ENCODE results near the gene KDM3B. TPM values are rescaled to one million over a fixed set of nuclear protein-coding genes. Genes with fewer than 3 reads are reported as not detected.

KDM3B gene
- total RNA-seq, 6 donors from 2014 or later: 54.8 to 110 (median 56.8) TPM

DNA sequence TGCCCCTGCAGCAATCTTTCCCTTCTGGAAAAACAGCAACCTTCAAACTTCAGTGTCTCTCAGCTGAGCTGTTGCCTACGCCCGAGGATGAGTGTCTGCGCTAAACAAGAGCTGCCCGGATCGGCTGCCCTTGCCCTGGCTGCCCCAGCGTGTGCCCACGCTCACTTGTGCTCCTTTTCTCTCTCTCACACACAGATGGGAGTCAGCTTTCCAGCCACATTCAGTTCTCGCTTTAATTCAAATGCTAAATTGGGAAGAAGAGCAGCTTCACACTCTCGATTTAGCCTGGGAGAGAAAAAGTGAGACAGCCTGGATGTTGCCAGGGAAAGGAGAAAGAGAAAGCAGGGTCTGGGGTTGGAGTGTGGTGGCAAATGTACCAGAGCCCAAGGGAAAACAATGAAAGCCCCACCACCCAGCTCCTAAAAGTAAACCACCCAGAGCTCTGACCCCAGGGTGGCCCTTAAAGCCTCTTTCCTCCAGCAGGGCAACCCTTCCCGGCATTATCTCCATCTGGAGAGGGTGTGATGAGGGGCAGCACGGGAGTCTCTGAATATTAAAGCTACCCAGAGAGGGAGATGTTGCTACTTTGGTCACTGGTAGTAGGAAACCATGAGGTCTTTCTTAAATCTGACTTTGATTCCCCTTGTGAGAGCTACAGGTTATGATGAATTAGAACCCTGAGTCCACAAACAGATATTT is 102.9 kb downstream of the KDM3B start:
- Histone ChIP-seq H3K27ac (no peak overlapping the region), H3K36me3 (no peaks in the 10 kb centered on the region), H3K4me3 (no peak overlapping the region), H3K9me3 (no peaks in the 10 kb centered on the region), H3K27me3 (no peaks in the 10 kb centered on the region), H3K4me1 (peaks cover 0 to 11% (median 5%) of the 10 kb centered on the region in 4 donors)
- WGBS, 2 donors: 80 to 85% methylated on average over 11 of the region's 11 CpGs
- DNase-seq (no peak), ATAC-seq (ENCODE audit: low FRiP score in 2 of 2) (no peak)
- no peak for TF ChIP-seq POLR2A (IDR thresholded peaks at IDR 0.05)
- no peak for TF ChIP-seq POLR2AphosphoS5 (IDR thresholded peaks at IDR 0.05)
- TF ChIP-seq EP300 (IDR thresholded peaks at IDR 0.05): no peak
- TF ChIP-seq, protein P1, sequence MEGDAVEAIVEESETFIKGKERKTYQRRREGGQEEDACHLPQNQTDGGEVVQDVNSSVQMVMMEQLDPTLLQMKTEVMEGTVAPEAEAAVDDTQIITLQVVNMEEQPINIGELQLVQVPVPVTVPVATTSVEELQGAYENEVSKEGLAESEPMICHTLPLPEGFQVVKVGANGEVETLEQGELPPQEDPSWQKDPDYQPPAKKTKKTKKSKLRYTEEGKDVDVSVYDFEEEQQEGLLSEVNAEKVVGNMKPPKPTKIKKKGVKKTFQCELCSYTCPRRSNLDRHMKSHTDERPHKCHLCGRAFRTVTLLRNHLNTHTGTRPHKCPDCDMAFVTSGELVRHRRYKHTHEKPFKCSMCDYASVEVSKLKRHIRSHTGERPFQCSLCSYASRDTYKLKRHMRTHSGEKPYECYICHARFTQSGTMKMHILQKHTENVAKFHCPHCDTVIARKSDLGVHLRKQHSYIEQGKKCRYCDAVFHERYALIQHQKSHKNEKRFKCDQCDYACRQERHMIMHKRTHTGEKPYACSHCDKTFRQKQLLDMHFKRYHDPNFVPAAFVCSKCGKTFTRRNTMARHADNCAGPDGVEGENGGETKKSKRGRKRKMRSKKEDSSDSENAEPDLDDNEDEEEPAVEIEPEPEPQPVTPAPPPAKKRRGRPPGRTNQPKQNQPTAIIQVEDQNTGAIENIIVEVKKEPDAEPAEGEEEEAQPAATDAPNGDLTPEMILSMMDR (IDR thresholded peaks at IDR 0.05): no peak

DNA sequence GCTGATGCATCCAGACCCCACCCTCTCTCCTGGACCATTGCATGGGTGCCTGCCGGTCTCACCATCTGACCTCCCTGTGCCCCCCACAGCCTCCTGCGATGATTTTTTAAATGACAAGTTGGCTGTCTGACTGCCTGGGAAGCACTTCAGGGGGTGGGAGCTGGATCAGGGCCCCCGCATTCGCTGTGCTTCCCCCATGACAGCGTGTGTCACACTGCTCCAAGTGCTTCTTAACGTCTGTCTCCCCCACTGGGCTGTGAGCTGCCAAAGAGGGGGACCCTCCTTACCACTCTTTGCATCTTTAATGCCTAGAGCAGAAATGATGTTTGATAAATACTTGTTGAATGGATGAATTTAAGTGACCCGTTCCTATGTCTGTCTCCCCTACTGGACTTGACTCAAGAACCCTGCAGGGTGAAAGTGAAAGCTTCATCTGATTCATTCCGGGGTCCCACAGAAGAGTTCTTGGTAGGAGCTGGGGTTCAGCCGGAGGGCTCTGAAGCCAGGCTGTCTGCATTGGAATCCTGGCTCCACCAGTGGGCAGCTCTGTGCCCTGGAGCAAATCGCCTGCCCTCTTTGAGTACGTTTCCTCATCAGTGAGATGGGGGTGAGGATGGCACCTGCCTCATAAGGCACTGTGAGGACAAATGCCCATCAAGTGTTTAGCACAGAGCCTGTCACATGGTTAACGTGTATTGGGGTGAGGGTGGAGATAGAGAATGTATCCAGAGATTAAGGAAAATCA is 105.2 kb downstream of the KDM3B start:
- 71 to 73% methylated on average over 12 of the region's 12 CpGs for WGBS, 2 donors
- DNase-seq: no peak
- ATAC-seq (ENCODE audit: low FRiP score in 2 of 2): no peak

DNA sequence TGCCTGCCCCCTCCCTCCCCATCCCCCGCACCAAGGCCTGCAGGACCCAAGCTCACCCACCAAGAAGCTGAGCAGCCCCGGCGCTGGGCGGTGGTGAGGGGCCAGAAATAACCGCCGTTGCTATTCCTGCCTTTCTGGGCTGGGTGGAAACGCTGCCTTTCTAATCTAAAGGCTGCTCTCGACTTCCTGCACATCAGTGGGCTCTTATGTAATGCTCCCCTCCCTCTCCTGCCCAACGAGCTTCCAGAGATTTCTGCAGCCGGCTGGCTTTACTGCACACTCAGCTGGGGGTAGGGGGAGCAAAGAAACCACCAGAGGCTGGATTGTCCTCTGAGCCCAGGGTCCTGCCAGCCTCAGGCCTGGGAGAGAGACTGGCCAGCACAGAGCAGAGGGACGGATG is 105.9 kb downstream of the KDM3B start:
- ATAC-seq (ENCODE audit: low FRiP score in 2 of 2) (no peak), DNase-seq (no peak)

More for the DNA sequence above, 105.2 kb downstream of the KDM3B start:
- Histone ChIP-seq H3K27ac (no peak overlapping the region), H3K36me3 (no peaks in the 10 kb centered on the region), H3K4me3 (no peak overlapping the region), H3K27me3 (no peaks in the 10 kb centered on the region), H3K9me3 (no peaks in the 10 kb centered on the region), H3K4me1 (peaks cover 0 to 11% (median 5%) of the 10 kb centered on the region in 4 donors)
- TF ChIP-seq POLR2A (IDR thresholded peaks at IDR 0.05) (no peak), EP300 (IDR thresholded peaks at IDR 0.05) (no peak), POLR2AphosphoS5 (IDR thresholded peaks at IDR 0.05) (no peak)
- TF ChIP-seq, protein P1 (IDR thresholded peaks at IDR 0.05): no peak

DNA sequence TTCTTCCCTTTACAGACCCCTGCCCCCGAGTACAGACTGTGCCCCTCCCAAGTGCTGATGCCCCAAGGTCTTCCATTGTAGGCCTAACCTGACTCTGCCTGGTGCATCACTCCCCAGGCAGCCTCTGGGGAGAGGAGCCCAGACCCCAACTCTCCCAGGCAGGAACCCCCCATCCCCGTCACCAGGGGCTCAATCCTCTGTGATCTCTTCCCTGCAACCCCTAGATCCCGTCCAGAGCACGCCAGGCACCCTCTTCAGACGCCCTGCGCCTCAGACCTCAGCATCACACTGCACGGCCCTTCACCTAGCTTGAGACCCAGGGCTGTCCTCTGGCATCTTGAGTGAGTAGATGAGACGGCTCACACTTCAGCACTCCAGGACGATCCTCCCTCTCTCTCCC is 106.4 kb downstream of the KDM3B start:
- 83 to 86% methylated on average over 9 of the region's 9 CpGs for WGBS, 2 donors
- Histone ChIP-seq H3K9me3 (no peaks in the 10 kb centered on the region), H3K27me3 (no peaks in the 10 kb centered on the region), H3K4me1 (peaks cover 8 to 19% (median 11%) of the 10 kb centered on the region in 4 donors), H3K4me3 (no peak overlapping the region), H3K27ac (peak overlapping the region in 2 of 4 donors; percentile 8 to 39), H3K36me3 (no peaks in the 10 kb centered on the region)
- ATAC-seq (ENCODE audit: low FRiP score in 2 of 2): no peak
- DNase-seq: no peak
- TF ChIP-seq POLR2AphosphoS5 (IDR thresholded peaks at IDR 0.05) (no peak), EP300 (IDR thresholded peaks at IDR 0.05) (no peak), POLR2A (IDR thresholded peaks at IDR 0.05) (no peak)
- TF ChIP-seq, protein P1 (IDR thresholded peaks at IDR 0.05): no peak

More for the DNA sequence above, 105.9 kb downstream of the KDM3B start:
- Histone ChIP-seq H3K4me1 (peaks cover 3 to 15% (median 8%) of the 10 kb centered on the region in 4 donors), H3K4me3 (no peak overlapping the region), H3K27me3 (no peaks in the 10 kb centered on the region), H3K36me3 (no peaks in the 10 kb centered on the region), H3K9me3 (no peaks in the 10 kb centered on the region), H3K27ac (peak overlapping the region in 1 of 4 donors; percentile 8)
- WGBS, 2 donors: 24 to 45% methylated on average over 4 to 11 of the region's 11 CpGs
- TF ChIP-seq EP300 (IDR thresholded peaks at IDR 0.05): no peak
- no peak for TF ChIP-seq POLR2A (IDR thresholded peaks at IDR 0.05)
- TF ChIP-seq, protein P1 (IDR thresholded peaks at IDR 0.05): no peak
- no peak for TF ChIP-seq POLR2AphosphoS5 (IDR thresholded peaks at IDR 0.05)
